Measurements from ENCODE around the gene SNRPD1. TPM values are rescaled to one million over a fixed set of nuclear protein-coding genes. Genes with fewer than 3 reads are reported as not detected.

SNRPD1 gene
- total and polyA plus RNA-seq, 2 of the 8 experiments (the other 6 are each of a cell fraction or from before 2014, with no cell fraction given): 59.6 to 180 TPM

- Histone ChIP-seq H4K8ac (ENCODE audit: extremely low read depth, insufficient read depth, low read length) (no peak overlapping the region), H3K18ac (ENCODE audit: extremely low read depth, low read length) (no peak overlapping the region), H3K36me3 (ENCODE audit: control insufficient read depth in 2 of 4, insufficient read depth in 4 of 4, low read length in 3 of 4) (peaks cover 6 to 56% (median 24%) of the 10 kb centered on the region in 4 experiments), H4K20me1 (replicated peaks in 1 of 2; ENCODE audit: control insufficient read depth in 1 of 2, insufficient read depth in 2 of 2, low read length in 2 of 2) (peaks cover 0 to 2% of the 10 kb centered on the region in 2 experiments), H3K79me2 (ENCODE audit: control insufficient read depth in 1 of 2, insufficient read depth in 2 of 2, low read length in 2 of 2) (peaks cover 0 to 4% of the 10 kb centered on the region in 2 experiments; a peak in 1 of 4 replicates), H3K4ac (replicated peaks; ENCODE audit: insufficient read length, low read depth, low read length) (no peak overlapping the region), H3K9me3 (ENCODE audit: insufficient read depth in 2 of 2, low read depth in 1 of 2, low read length in 1 of 2) (no peaks in the 10 kb centered on the region), H3K27ac (ENCODE audit: low read depth, low read length) (no peak overlapping the region), H3K9ac (replicated peaks in 1 of 4; ENCODE audit: extremely low read depth in 1 of 4, low read depth in 3 of 4, low read length in 3 of 4) (no peak overlapping the region), H3K4me3 (ENCODE audit: extremely low read depth in 1 of 4, insufficient read depth in 2 of 4, low read depth in 3 of 4, low read length in 4 of 4) (no peak overlapping the region), H3K14ac (ENCODE audit: insufficient read length) (no peak overlapping the region), H4K5ac (ENCODE audit: insufficient read length, low read depth, low read length) (no peak overlapping the region), H2BK12ac (ENCODE audit: low read depth, low read length) (no peak overlapping the region), H2BK15ac (ENCODE audit: low read length) (no peak overlapping the region), H3K4me1 (replicated peaks in 1 of 4; ENCODE audit: control insufficient read depth in 3 of 4, insufficient read depth in 4 of 4, low read length in 3 of 4) (no peaks in the 10 kb centered on the region), H3K27me3 (replicated peaks in 1 of 4; ENCODE audit: control insufficient read depth in 3 of 4, extremely low read depth in 1 of 4, insufficient read depth in 3 of 4, low read length in 3 of 4) (no peaks in the 10 kb centered on the region), H4K91ac (replicated peaks; ENCODE audit: insufficient read length, low read length) (no peak overlapping the region), H3K56ac (replicated peaks; ENCODE audit: insufficient read length, low read depth, low read length) (no peak overlapping the region), H3K4me2 (ENCODE audit: insufficient read depth in 1 of 2, low read depth in 2 of 2, low read length in 2 of 2) (no peak overlapping the region), H3K79me1 (ENCODE audit: low read depth, low read length) (no peaks in the 10 kb centered on the region), H2BK5ac (ENCODE audit: low read depth, low read length) (no peak overlapping the region), H2AK5ac (ENCODE audit: low read depth, low read length) (no peak overlapping the region), H3K23ac (ENCODE audit: insufficient read length) (no peak overlapping the region), H2BK20ac (ENCODE audit: low read length) (no peak overlapping the region), H2BK120ac (replicated peaks; ENCODE audit: low read depth, low read length) (no peak overlapping the region), H2AFZ (ENCODE audit: low read length) (no peak overlapping the region), H3K23me2 (ENCODE audit: low read depth, low read length) (no peaks in the 10 kb centered on the region)
- FAIRE-seq (no peak), DNase-seq (ENCODE audit: low read depth in 1 of 2, low spot score in 2 of 2) (no peak)
- 100% methylated on average over 1 of the region's 1 CpG; no CpG with 5 or more reads in 1 of the 2 experiments for WGBS, 2 experiments (ENCODE audit: extremely low coverage in 1 of 2, insufficient coverage in 1 of 2, insufficient read length in 1 of 2, insufficient replicate concordance in 2 of 2, low coverage in 1 of 2, low lambda C conversion rate in 2 of 2, missing lambda C conversion rate in 1 of 2)
- POLR2A ChIA-PET (ENCODE audit: partially characterized antibody): interaction anchor here (0.6 to 1.4 kb wide), 6 partner anchors 7 to 94 kb away, joined by 3 to 8 read pairs (median 4); partner anchors contain the start of gene SNRPD1
- CTCF ChIA-PET (ENCODE audit: partially characterized antibody): interaction anchor here (0.6 to 1.5 kb wide), 7 partner anchors 8 to 127 kb away, joined by 3 to 4 read pairs (median 3); partner anchors contain the start of gene ESCO1
- no peak for TF ChIP-seq ATF3 (IDR thresholded peaks at IDR 0.05; ENCODE audit: insufficient read depth, low read depth, low read length)
- no peak for TF ChIP-seq RBBP5 (IDR thresholded peaks at IDR 0.05; ENCODE audit: borderline replicate concordance, low read depth, low read length)
Observed at GRCh38 chr18:21632393-21632792, 20.3 kb downstream of the SNRPD1 start.

Data from H1 (cell line).